HepG2 (cell line): ENCODE measurements around the gene SH3BP2. TPM values are rescaled to one million over a fixed set of nuclear protein-coding genes. Genes with fewer than 3 reads are reported as not detected.

ENCODE experiments used
- FOSL1 ChIP-seq: sonication (generic); formaldehyde crosslinking; IDR thresholded peaks from 2 replicates; pipeline ENCODE4 v1.9.0; 2021; ENCODE audit warnings: missing genetic modification reagents, borderline replicate concordance
- MED8 ChIP-seq: sonication (generic); formaldehyde crosslinking; IDR thresholded peaks from 2 replicates; pipeline ENCODE4 v1.8.1; 2023; ENCODE audit warnings: mild to moderate bottlenecking, missing genetic modification reagents; ENCODE audit not compliant: insufficient replicate concordance
- MIER2 ChIP-seq: IDR thresholded peaks from 2 replicates; pipeline ENCODE4 v1.6.1; 2016; ENCODE audit warnings: missing biosample characterization, missing genetic modification reagents
- MZF1 ChIP-seq: sonication (generic); formaldehyde crosslinking; IDR thresholded peaks from 2 replicates; pipeline ENCODE4 v1.8.1; 2023; ENCODE audit warnings: mild to moderate bottlenecking, missing genetic modification reagents, borderline replicate concordance
- NCOA2 ChIP-seq: sonication (generic); formaldehyde crosslinking; IDR thresholded peaks from 2 replicates; pipeline ENCODE4 v1.8.0; 2022; ENCODE audit warnings: inconsistent platforms
- NONO ChIP-seq, 2 experiments: fragments of 450-650 bp in 1 of 2; sonication (generic) in 1 of 2; formaldehyde crosslinking in 1 of 2; IDR thresholded peaks in 1 of 2; conservative IDR thresholded peaks in 1 of 2; 2 replicates each; pipeline versions ENCODE4 v1.6.1 to v1.8.0; 2017 to 2022; ENCODE audit warnings: mild to moderate bottlenecking in 1 of 2, missing genetic modification reagents in 1 of 2, moderate library complexity in 1 of 2
- RAD21 ChIP-seq: fragments of 450-650 bp; formaldehyde crosslinking; IDR thresholded peaks from 2 replicates; pipeline ENCODE4 v1.5.0; 2020; ENCODE audit warnings: mild to moderate bottlenecking
- RBAK ChIP-seq: sonication (generic); formaldehyde crosslinking; IDR thresholded peaks from 2 replicates; pipeline ENCODE4 v1.5.1; 2020; ENCODE audit warnings: mild to moderate bottlenecking, missing genetic modification reagents
- RXRA ChIP-seq: sonication (generic); formaldehyde crosslinking; IDR thresholded peaks from 2 replicates; pipeline ENCODE4 v1.5.1; 2020; ENCODE audit warnings: missing genetic modification reagents
- SAFB2 ChIP-seq: sonication (generic); formaldehyde crosslinking; IDR thresholded peaks from 2 replicates; pipeline ENCODE4 v1.5.1; 2020; ENCODE audit warnings: missing genetic modification reagents, low read depth, mild to moderate bottlenecking, borderline replicate concordance
- SMC3 ChIP-seq: IDR thresholded peaks from 2 replicates; pipeline ENCODE4 v1.6.1; 2011; ENCODE audit warnings: low read length, improper control_type of control experiment
- SYNCRIP ChIP-seq: fragments of 200-400 bp; formaldehyde crosslinking; IDR thresholded peaks from 2 replicates; pipeline ENCODE4 v1.6.1; 2018; ENCODE audit warnings: mild to moderate bottlenecking, low read depth, low read length; ENCODE audit not compliant: insufficient read depth
- TFDP1 ChIP-seq: IDR thresholded peaks from 2 replicates; pipeline ENCODE4 v1.6.1; 2016; ENCODE audit warnings: missing compliant biosample characterization, missing genetic modification reagents, borderline replicate concordance
- TIGD3 ChIP-seq: sonication (generic); formaldehyde crosslinking; IDR thresholded peaks from 2 replicates; pipeline ENCODE4 v1.5.1; 2020; ENCODE audit warnings: mild to moderate bottlenecking, missing genetic modification reagents, borderline replicate concordance
- ZBTB21 ChIP-seq: sonication (generic); formaldehyde crosslinking; IDR thresholded peaks from 2 replicates; pipeline ENCODE4 v1.4.0; 2020; ENCODE audit warnings: missing genetic modification reagents
- ZBTB25 ChIP-seq: IDR thresholded peaks from 2 replicates; pipeline ENCODE4 v1.6.1; 2018; ENCODE audit warnings: missing genetic modification reagents
- ZNF33A ChIP-seq: sonication (generic); formaldehyde crosslinking; IDR thresholded peaks from 2 replicates; pipeline ENCODE4 v1.5.1; 2020; ENCODE audit warnings: missing genetic modification reagents, mild to moderate bottlenecking, moderate library complexity, borderline replicate concordance
- ZNF383 ChIP-seq: sonication (generic); formaldehyde crosslinking; IDR thresholded peaks from 2 replicates; pipeline ENCODE4 v1.4.0; 2020; ENCODE audit warnings: missing genetic modification reagents, mild to moderate bottlenecking, borderline replicate concordance
- ZNF441 ChIP-seq: sonication (generic); formaldehyde crosslinking; IDR thresholded peaks from 2 replicates; pipeline ENCODE4 v1.7.0; 2021; ENCODE audit warnings: missing genetic modification reagents, borderline replicate concordance
- ZNF614 ChIP-seq: IDR thresholded peaks from 2 replicates; pipeline ENCODE4 v1.6.1; 2018; ENCODE audit warnings: missing biosample characterization, missing genetic modification reagents, inconsistent platforms, borderline replicate concordance
- ZNF616 ChIP-seq: sonication (generic); formaldehyde crosslinking; IDR thresholded peaks from 2 replicates; pipeline ENCODE4 v1.5.0; 2020; ENCODE audit warnings: low read depth, mild to moderate bottlenecking, missing genetic modification reagents
- ZNF652 ChIP-seq: IDR thresholded peaks from 2 replicates; pipeline ENCODE4 v1.6.1; 2016; ENCODE audit warnings: low read depth, borderline replicate concordance
- ZNF772 ChIP-seq: sonication (generic); formaldehyde crosslinking; IDR thresholded peaks from 2 replicates; pipeline ENCODE4 v1.5.0; 2020; ENCODE audit warnings: mild to moderate bottlenecking, missing genetic modification reagents
- ZNF773 ChIP-seq: sonication (generic); formaldehyde crosslinking; IDR thresholded peaks from 2 replicates; pipeline ENCODE4 v1.4.0; 2020; ENCODE audit warnings: missing genetic modification reagents, borderline replicate concordance
- ZNF83 ChIP-seq: sonication (generic); formaldehyde crosslinking; IDR thresholded peaks from 2 replicates; pipeline ENCODE4 v1.4.0; 2020; ENCODE audit warnings: missing genetic modification reagents, mild to moderate bottlenecking, borderline replicate concordance
- ZSCAN20 ChIP-seq: sonication (generic); formaldehyde crosslinking; IDR thresholded peaks from 2 replicates; pipeline ENCODE4 v1.4.0; 2020; ENCODE audit warnings: missing genetic modification reagents, mild to moderate bottlenecking, borderline replicate concordance
- polyA plus RNA-seq, 8 experiments: library from polyadenylated mRNA; depleted of rRNA in 3 of 8; stranded (reverse) in 7 of 8; unstranded in 1 of 8; fragments of >200 nt; fragmentation: Illumina TruSeq in 4 of 8; extraction: Trizol in 4 of 8; gene quantifications; 2 replicates each; pipeline versions ENCODE4 v1.2.1 to v1.2.3, GENCODE V29; 2011 to 2016; ENCODE audit warnings: low read depth in 4 of 8, missing spikeins in 1 of 8, mixed read lengths in 1 of 8; ENCODE audit not compliant: insufficient read depth in 1 of 8
- total RNA-seq, 5 experiments: library from RNA; depleted of rRNA; stranded (reverse); fragments of >200 nt; fragmentation: Illumina TruSeq; extraction: Trizol; gene quantifications; 2 replicates each; pipeline ENCODE4 v1.2.3, GENCODE V29; 2016; ENCODE audit warnings: low read depth in 1 of 5

The SH3BP2 gene
- total and polyA plus RNA-seq, 2 of the 13 experiments (the other 11 are each of a cell fraction or from before 2014, with no cell fraction given): 16.9 to 34.5 TPM

GRCh38 chr4:2800691-2801596 lies 8.1 kb downstream of the SH3BP2 start (continued):
- TF ChIP-seq ZNF33A (CRISPR knock-in tag) (no peak), ZSCAN20 (CRISPR knock-in tag) (no peak), SYNCRIP (no peak), MED8 (CRISPR knock-in tag) (no peak), RBAK (no peak), ZNF614 (CRISPR knock-in tag) (0 out of 2 replicates have a peak, but pooled peaks have one; percentile 38), SMC3 (no peak), TFDP1 (CRISPR knock-in tag) (peak; percentile 30; the same call in 1 of the 2 replicates), NCOA2 (peak; percentile 94), FOSL1 (CRISPR knock-in tag) (peak; percentile 97), ZNF383 (CRISPR knock-in tag) (no peak), ZNF773 (no peak), ZBTB21 (no peak), ZBTB25 (CRISPR knock-in tag) (peak; percentile 74), ZNF772 (peak; percentile 44; the same call in 1 of the 2 replicates), ZNF616 (CRISPR knock-in tag) (no peak), RXRA (peak; percentile 99), SAFB2 (no peak), NONO (IDR thresholded peaks at IDR 0.05) (no peak), NONO (CRISPR knock-in tag; conservative IDR thresholded peaks at IDR 0.05) (peak; percentile 51), MZF1 (CRISPR knock-in tag) (no peak), ZNF83 (no peak), TIGD3 (CRISPR knock-in tag) (0 out of 2 replicates have a peak, but pooled peaks have one; percentile 23), ZNF652 (CRISPR knock-in tag) (no peak), ZNF441 (CRISPR knock-in tag) (no peak), RAD21 (CRISPR knock-in tag) (0 out of 2 replicates have a peak, but pooled peaks have one; percentile 26), MIER2 (CRISPR knock-in tag) (no peak)
